ENCODE measurements around the gene FSD2. TPM values are rescaled to one million over a fixed set of nuclear protein-coding genes. Genes with fewer than 3 reads are reported as not detected.

The FSD2 gene
- total and polyA plus RNA-seq, 9 of the 15 experiments (the other 6 are each of a cell fraction or from before 2014, with no cell fraction given): 0.01 to 0.06 TPM; not detected in 7

DNA sequence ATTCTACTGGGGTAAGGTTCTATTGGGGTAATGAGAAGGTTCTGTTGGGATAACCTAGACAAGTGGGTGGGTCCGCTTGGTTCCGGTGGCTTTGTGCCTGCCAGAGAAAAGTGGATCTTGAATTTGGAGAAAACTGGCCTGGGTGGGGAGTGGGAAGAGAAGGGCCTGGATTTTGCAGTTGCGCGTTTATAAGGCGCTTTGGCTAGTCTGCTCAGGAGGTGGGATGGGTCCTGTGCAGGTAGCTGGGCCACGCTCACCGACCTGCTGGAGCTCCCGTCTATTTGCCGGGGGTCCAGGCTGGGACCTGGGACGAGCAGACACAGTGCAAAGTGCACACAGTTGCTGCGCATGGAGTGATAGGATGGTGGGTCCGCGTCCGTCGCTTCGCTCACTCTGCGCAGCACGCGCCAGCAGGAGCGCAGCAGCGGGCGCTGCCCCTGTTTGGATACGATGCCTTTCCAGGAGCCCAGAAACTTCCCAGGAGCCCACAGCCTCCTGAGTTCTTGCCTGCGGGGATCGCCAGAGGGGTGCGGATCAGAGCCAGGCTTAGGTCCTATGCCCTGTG, 94.9 kb downstream of the FSD2 start (continued):
- no peak for TF ChIP-seq ATF4 (CRISPR knock-in tag; IDR thresholded peaks at IDR 0.05)
- TF ChIP-seq ZNF584 (CRISPR knock-in tag; IDR thresholded peaks at IDR 0.05; ENCODE audit: low read depth): no peak

- no peaks in the 10 kb centered on the region for H3K36me3 ChIP-seq (ENCODE audit: control insufficient read depth, insufficient read depth, low read length)
- in situ Hi-C loops (cut with MboI) (no loop called here), intact Hi-C loops (cut with micrococcal nuclease) (no loop called here)
- no peak overlapping the region for H3K27ac ChIP-seq (ENCODE audit: extremely low read depth, low read depth, low read length)
- POLR2A ChIA-PET: interaction anchor here (0.7 kb wide), 1 partner anchor 34 kb away, joined by 4 read pairs; no protein-coding TSS in a partner anchor
- 21% methylated on average over 13 of the region's 14 CpGs for WGBS (ENCODE audit: insufficient coverage, low coverage, missing lambda C conversion rate)
- no peaks in the 10 kb centered on the region for H3K9me1 ChIP-seq (ENCODE audit: control insufficient read depth, insufficient read depth, low read length)
- H3K27me3 ChIP-seq (ENCODE audit: control insufficient read depth in 2 of 2, insufficient read depth in 2 of 2, low read length in 2 of 2): peaks cover 1 to 45% of the 10 kb centered on the region in 2 experiments; a peak in 4 of 5 replicates
- peaks cover 5% of the 10 kb centered on the region for H4K20me1 ChIP-seq (replicated peaks; ENCODE audit: control insufficient read depth, insufficient read depth, low read length)
- FAIRE-seq (no peak), ATAC-seq (no peak), DNase-seq (ENCODE audit: extremely low read depth in 1 of 4, low spot score in 3 of 4) (no peak)
- H3K9me3 ChIP-seq (replicated peaks; ENCODE audit: control insufficient read depth, insufficient read depth, low read depth, low read length): no peaks in the 10 kb centered on the region
- no peaks in the 10 kb centered on the region for H3K79me2 ChIP-seq (ENCODE audit: control insufficient read depth, insufficient read depth, low read length)
- H3K4me1 ChIP-seq (replicated peaks in 1 of 2; ENCODE audit: control insufficient read depth in 2 of 2, insufficient read depth in 2 of 2, low read length in 2 of 2): peaks cover 0 to 20% of the 10 kb centered on the region in 2 experiments; a peak in 3 of 5 replicates
- no TSS peak for BruUV-seq (replicated peaks)
- H2AFZ ChIP-seq (ENCODE audit: low read depth, low read length): peak overlapping the region; percentile 77
- H3K4me2 ChIP-seq (ENCODE audit: insufficient read depth, low read length): peak overlapping the region; percentile 78
- H3K9ac ChIP-seq (ENCODE audit: insufficient read depth in 1 of 2, low read depth in 2 of 2, low read length in 2 of 2): peak overlapping the region in 1 of 2 experiments; percentile 74; a peak in 1 of 4 replicates
- CTCF ChIA-PET (ENCODE audit: low intra/inter-chr PET ratio): no interaction called here
- peak overlapping the region; percentile 74 for H3K4me3 ChIP-seq
- TF ChIP-seq ZFX (CRISPR knock-in tag; IDR thresholded peaks at IDR 0.05) (0 out of 2 replicates have a peak, but pooled peaks have one; percentile 31), CTCFL (IDR thresholded peaks at IDR 0.05; ENCODE audit: borderline replicate concordance, insufficient read depth, low read depth, low read length, poor library complexity, severe bottlenecking) (no peak)
Observed at GRCh38 chr15:82710208-82710555, 95.7 kb downstream of the FSD2 start.
